HG03097 (cell line): ENCODE measurements around the gene GABARAPL2.
A peak's percentile ranks its signal among the peaks of the same experiment; 100 is the strongest.
"Not testable (repeated sequence)": the region's sequence is repeated elsewhere in the genome, so short reads cannot be mapped to it uniquely, and the experiment has no call there.

Experiments used
- ATAC-seq: cut with Tn5 transposase; IDR thresholded peaks from one replicate; pipeline ENCODE4 v1.9.1; 2021; ENCODE audit not compliant: unreplicated experiment, low FRiP score

Gene GABARAPL2

DNA sequence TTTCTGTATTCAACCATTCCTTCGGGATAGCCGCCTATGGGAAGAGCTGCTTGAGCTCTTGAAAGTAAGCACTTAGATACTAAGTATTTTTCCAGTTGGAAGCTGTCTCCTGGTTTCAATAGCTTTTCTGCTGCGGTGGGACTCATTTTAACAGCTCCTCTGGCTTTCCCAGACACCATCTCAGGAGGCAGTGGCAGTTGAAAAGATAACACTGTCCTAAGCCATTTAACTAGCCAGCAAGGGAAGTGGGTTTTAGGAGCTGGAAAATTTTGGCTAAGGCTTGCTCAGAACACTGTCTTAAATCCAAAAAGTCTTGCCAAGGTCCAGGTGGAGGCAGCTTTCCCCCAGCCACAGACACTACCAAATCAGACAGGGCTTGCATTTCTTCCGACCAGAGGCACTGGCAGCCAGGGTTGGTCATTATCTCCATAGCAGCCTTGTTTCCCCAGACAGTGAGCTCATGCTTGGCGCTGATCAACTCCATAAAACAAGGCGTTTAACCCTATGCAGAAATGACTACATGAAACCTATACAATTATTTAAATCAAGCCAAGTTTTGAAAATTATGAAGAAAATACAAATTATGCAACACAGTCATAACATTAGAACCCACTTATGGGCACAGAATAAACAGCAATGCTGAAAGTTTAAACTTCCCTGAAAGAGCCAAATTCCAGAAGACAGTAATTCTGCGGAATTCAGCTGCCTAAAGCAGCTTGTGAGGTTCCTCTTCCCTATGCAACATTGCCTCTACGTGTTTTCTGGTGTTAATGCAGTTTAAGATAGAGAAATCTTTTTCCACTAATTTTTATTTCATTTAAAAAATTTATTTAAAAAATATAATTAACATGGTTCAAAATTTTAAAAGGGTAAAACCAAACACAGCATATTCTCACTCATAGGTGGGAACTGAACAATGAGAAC lies 25.0 kb downstream of the GABARAPL2 start:
- no peak for ATAC-seq

DNA sequence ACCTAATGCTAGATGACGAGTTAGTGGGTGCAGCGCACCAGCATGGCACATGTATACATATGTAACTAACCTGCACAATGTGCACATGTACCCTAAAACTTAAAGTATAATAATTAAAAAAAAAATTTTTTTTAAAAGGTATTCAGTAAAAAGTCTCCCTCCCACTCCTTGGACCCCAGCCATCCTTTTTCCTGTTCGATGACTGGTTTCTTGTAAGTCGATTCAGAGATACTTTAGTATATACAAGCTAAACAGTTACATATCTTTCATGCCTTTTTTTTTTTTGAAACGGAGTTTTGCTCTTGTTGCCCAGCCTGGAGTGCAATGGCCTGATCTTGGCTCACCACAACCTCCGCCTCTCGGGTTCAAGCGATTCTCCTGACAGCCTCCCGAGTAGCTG lies 25.7 kb downstream of the GABARAPL2 start:
- ATAC-seq: not testable (repeated sequence)

DNA sequence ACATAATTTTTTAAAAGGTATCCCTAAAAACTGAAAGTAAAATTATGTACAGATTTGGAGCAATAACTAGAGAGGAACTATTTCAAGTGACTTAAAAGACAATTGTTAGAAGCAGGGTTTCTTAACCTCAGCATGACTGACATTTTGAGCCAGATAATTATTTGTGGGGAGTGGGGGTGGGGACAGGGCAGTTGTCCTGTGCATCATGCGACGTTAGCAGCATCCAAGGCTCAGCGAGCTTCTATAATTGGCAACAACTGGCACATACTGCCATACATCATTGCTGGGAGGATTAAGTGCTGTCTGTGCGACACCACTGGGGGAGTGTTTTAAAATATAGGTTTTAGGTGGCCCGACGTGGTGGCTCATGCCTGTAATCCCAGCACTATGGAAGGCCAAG lies 27.1 kb downstream of the GABARAPL2 start:
- ATAC-seq: no peak

DNA sequence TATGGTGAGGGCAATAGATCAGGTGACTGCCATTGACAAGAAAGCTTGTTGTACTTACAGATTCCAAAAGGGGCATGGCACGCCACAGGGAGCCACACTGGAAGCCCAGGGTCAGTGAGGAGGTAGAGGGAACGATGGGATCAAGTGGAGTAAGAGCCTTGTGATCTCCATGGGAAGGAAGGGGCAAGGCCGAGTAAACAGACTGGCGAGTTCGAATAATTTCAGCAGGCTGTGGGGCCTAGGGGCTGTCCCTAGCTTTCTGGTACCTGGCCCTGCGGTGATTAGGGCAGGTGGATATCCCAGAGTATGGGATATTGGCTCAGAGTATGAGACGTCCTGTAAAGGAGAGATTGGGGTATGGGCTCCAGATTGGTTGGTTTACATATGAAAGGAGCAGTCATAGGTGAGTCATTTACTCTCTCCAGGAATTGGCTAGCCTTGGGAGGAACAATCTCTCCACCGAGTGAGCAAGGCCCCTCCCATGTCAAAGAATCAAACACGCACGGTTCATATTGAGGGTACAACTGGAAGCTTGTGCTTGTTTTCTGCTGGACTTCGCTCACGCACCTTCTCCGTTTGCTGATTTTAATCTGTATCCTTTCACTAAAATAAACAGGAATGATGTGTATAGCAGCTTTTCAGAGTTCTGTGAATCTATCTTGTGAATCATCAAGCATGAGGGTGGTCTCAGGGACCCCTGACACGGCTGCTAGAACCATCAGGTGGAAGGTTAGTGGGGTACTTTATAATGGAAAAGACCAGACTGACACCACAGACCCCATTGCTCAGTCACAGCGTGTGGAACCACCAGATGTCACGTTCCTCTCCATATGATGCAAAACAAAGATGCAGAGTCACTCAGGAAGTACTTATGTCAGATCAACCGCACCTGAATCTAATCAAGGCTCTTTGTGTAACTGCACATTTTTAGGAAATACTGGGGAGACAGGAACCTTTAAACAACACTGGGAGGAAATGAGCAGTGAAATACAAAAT lies 27.9 kb downstream of the GABARAPL2 start:
- ATAC-seq: no peak

DNA sequence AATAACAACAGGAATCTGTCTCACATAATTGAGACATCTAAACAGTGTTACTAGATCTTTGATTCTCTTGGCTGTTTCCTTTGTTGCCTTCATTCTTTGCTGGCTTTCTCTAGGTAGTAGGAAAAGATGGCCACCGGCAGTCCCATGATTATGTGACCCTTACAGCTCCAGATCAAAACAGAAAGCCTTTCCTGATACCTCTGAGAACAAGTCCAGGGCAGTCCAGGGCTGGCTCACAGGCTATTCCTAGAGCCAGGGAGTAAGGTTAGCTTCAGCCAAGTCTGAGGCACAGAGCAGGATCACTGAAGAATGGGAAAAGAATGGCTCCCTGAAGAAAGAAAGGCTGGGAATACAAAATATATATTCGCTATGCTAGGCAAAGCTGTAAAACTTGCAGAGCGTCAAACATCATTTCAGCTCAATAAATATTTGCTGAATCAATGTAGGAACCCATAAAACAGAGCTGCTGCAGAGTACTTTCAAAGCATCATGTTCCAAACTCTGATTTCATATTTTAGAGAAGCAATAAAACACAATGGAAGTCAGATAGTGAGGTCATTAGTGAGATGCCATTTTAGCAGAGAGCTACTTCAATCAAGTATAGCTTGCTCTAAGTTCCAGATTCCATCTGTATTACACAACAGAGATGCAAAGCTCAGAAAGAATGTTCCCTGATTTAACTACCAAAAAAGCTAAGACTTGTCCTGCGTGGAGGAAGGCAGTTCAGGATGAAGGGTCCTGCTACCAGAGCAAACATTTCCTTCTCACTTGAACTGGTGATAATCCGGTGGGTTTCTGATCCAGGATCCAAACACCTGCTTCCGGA lies 33.5 kb downstream of the GABARAPL2 start:
- no peak for ATAC-seq

DNA sequence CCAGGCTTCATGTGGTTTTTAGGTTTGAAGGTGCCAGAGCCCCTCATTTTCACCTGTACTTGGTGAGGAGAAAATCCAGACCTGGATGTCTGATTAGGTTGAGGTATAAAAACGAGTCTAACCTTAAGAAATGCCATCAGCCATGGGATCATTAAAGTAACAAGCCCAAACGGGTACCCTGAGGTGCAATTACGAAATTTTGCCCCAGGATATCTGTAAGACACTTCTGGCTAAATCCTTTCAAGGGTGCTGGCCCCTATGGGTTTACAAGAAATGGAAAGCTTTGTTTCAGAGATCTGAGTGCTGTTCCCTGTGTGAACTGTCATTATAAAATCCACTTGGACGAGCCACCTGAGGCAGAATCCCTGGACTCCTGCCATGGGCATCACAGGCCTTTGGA lies 37.1 kb downstream of the GABARAPL2 start:
- no peak for ATAC-seq

DNA sequence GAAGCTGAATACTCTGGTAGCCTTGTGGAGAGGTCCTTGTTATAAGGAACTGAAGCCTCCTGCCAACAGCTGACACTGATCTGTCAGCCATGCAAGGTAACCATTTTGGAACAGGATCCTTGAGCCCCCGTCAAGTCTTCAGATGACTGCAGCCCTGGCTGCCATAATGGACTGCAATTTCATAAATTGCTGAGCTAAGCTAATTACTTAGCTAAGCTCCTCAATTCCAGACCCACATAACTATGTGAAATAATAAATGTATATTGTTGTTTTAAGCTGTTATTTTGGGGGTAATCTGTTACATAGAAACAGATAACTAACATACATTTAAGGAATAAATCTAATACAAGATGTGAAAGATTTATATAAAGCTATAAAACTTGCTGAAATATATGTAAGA lies 40.3 kb downstream of the GABARAPL2 start:
- ATAC-seq: no peak

DNA sequence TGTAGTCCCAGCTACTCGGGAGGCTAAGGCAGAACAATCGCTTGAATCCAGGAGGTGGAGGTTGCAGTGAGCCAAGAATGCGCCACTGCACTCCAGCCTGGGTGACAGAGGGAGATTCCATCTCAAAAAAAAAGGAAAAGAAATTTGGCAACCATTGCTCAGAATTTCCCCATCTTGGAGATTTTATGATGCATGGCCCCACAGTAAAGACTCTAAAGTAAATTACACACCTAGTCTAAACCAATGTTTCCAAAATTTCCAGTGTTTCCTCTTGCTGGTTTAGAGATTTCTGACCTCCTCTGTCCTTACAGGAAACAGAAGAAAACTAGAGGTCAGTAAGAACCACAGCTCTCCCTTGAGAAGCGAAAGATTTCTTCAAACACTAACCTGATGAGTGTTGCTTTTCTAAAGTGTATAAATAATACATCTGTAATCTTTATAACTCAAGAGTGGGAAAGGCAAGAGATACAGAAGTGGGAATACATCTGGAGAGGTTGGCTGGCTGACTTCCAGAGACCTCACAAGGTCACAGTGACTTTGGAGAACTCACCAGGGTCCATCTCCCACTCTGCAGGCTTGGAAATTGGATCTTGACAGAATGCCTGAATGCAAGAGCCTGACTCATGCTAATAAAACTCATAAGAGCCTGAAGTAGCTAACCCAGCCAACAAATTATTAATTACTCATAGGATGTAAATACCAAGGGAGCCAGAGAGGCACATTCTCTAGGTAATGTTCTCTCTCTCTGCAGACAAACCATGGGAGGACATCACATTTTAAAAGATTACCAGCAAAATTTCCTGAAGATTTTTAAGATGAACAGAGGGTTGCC lies 48.1 kb downstream of the GABARAPL2 start:
- ATAC-seq: no peak

DNA sequence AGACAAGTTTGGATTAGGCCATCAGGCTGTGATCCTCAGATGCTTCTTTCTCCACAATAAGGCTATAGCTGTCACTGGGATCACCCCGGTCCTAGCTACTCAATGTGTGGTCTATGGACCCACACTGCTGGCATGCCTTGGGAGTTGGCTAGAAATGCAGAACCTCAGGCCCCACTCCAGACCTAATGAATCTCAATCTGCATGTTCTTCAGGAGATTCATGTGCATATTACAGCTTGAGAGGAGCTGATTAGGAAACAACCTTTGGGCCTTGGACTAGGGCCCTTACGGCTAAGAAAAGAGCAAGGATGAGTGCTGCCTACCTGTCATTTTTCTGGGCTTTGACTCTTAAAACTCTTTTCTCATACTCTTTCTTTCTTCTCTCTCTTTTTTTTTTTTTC lies 49.4 kb downstream of the GABARAPL2 start:
- ATAC-seq: no peak

DNA sequence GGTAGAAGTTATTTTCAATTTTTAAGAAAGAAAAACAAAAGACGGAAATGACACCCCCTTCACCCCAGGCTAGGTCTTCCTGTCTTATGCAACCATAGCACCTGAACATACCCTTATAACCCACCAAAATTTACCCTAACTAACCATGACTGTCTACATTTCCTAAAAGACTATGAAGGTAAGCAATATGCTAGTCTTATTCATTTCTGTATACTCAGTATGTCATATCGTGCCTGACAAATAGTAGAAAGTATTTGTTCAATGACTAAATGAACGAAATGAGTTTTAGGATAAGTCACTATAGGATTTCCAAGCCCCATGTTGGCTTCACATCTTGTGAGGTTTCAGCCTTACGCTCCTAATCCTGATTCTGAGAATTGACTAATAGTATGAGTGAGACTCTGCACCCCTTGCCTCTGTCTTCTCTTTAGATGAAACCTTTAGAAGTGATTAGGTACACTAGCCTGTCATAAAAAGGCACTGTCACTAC lies 50.4 kb downstream of the GABARAPL2 start:
- no peak for ATAC-seq

DNA sequence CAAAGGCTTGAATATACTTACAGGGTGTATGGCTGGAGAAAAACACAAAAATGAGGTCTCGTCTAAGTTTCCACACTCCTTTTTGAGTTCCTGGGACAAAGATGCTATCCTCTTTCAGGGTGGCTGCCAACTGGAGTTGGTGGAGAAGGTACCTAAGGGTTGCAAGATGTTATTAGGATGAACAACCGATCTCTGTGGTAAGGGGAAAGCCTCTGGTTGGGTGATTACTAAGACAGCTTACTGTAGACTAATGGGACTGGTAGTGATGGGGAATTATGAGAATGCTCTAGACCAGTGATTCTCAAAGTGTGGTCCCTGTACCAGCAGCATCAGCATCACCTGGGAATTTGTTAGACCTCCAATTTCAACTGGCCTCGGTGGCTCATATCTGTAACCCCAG lies 50.9 kb downstream of the GABARAPL2 start:
- no peak for ATAC-seq

DNA sequence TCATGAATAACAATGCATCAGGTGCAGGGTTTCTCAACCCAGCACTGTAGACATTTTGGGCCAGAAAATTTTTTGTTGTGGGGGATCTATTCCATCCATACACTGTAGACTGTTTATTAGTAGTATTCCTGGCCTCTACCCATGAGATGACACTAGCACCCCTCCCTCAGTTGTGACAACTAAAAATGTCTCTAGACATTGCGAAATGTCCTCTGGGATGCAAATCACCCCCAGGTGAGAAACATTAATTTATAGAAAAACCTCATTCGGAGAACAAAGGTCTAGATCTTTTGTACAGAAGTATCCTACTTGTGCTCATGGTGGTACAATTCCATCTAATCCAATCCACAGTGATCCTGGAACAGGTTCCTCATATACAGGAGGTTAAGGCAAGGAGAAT lies 52.6 kb downstream of the GABARAPL2 start:
- ATAC-seq: no peak

DNA sequence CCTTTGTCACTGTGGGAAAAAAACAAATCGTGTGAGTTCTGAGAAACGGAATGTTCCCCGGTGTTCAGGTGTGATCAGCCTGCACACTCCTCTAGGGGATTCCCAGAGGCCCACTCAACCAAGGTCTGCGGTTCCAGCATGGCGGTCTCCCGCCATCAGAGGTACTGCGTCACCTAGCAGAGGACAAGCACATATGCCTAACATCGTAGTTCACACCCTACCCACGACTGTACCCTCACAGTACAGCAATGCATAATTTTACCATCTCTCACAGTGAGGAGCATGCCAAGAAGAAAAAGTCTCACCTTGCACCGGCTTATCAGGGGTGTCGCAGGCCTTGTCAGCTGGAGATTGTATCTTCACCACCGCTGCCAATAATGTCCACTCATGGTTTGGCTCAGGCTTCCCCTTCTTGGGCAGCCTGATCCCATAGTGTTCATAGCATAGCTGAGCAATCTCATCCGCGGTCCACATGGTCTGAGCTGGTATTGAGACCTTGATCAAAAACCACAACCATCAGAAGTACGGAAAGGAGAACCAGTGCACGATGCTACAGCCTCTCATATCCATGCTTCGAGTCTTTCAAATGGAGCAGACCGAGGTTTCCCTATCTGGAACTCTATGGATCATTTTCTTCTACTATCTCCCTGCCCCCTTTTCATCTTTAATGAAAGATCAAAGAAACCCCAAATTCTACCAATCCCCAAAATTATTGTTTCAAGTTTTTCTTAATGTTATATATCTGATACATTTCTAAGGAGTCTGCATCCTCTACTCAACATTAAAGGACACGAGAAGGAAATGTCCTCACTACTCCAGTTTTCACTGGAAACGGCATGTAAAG lies 54.4 kb downstream of the GABARAPL2 start:
- ATAC-seq: no peak

DNA sequence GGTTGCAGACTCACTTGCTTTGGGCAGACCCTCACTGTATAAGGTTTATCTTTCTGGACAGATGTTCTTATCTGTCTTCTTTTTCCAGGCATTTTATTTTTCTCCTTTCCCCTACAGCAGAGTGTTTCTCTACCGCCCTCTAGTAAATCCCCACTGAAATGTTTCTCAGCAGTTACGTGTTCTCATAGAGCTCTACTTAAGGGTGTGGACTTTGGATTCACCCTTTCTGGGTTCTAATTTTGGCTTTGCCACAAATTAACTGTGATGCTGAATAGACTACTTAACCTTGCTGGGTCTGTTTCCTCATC lies 54.9 kb downstream of the GABARAPL2 start:
- ATAC-seq: no peak

DNA sequence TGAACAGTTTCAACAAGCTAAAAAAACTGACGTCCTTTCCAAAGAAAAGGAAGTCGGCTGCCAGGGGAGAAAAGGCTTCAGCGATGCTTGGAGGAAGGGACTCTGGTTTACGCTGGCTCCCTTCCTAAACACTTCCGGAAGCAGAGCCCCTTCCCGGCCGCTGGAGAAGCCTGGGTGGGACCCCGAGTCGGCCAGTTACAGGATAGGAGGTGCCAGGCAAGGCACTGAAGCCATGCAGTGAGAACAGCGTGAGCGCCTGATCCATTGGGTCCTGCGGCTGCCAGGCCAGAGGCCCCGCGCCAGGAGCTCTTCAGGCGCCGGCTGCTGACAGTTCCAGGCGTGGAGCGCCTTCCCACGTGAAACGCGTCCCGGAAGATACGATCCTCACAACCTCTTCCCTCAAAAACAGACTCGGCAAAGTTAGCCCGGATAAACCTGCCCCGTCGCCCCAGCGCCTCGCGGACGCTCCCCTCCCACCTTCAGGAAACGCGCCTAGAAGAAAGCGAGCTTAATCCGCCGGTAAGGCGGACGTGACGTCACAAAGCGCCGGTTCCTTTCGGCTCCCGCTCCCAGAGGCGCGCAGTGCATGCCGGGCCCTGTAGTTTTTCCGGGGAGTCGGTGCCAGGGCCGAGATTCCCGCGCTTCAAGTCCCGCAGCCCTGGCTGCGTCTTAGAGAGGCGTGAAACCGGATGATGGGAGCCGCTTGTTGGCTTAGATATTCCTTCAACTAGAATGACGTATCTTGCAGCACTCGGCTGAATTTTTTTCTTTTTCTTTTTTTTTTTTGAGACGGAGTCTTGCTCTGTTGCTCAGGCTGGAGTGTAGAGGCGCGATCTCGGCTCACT lies 56.8 kb downstream of the GABARAPL2 start, which contains the start of gene ADAT1:
Gene ADAT1, minus strand, starts transcription at position 521 of the 845 bp plus-strand sequence. CDS start 2,482 bp downstream, outside the sequence.
- peak; percentile 91 for ATAC-seq

DNA sequence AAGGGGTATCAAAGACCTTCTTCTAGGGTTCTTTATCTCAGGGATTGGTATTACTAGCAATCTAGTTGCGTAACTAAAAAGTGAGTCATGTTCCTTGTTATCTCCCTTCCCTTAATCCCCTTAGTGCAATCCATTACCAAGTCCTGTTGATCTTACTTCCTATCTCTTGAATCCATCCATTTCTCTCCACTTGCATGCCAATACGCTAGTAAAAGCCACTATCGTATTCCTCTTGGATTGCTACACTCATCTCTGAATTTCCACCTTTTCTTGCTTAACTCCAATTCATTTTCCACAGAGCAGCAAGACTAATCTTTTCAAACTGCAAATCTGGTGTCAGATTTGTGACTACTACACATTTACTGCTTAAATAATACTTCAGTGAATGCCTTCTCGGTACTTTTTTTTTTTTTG lies 58.7 kb downstream of the GABARAPL2 start:
- ATAC-seq: no peak

DNA sequence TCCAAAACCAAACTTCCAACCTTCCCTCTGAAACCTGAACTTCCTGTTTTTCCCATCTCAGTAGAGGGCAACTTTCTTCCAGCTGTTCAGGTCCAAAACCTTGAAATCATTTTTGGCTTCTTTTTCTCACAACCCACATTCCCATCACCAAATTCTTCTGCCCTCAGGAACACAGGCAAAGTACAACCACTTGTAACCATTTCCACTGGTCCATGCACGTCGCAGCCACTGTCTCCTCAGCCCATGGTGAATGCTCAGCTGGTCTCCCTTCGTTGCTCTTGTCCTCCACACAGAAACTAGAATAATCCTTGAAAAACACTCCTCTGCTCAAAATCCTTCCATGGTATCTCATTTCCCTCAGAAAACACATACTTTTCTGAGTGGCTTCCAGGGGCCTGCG lies 60.6 kb downstream of the GABARAPL2 start:
- ATAC-seq: no peak
